Adrenal gland (tissue), 5 donors: ENCODE data around the gene RUVBL1.

Source experiments
- POLR2A ChIP-seq, 2 donors: fragments of 450-650 bp; IDR thresholded peaks; one replicate each; pipeline ENCODE4 v1.6.1; 2017; ENCODE audit warnings: antibody characterized with exemption in 2 of 2, mild to moderate bottlenecking in 2 of 2, moderate library complexity in 1 of 2
- TF ChIP-seq, protein P1 (sequence below), 6 experiments: fragments of 450-650 bp in 4 of 6; fragments of 200-600 bp in 2 of 6; sonication (generic) in 1 of 6; IDR thresholded peaks; 1 replicate in 5 of 6; 2 replicates in 1 of 6; pipeline versions ENCODE4 v1.5.1 to v1.8.0; 2016 to 2021; ENCODE audit warnings: antibody characterized with exemption in 6 of 6, mild to moderate bottlenecking in 2 of 6, moderate library complexity in 1 of 6
- donor health status: DM: no; HTN: no; CAD: no.

GRCh38 chr3:128072454-128073184, 51.0 kb downstream of the RUVBL1 start:
- TF ChIP-seq POLR2A (IDR thresholded peaks at IDR 0.05): no peak
- TF ChIP-seq, protein P1, sequence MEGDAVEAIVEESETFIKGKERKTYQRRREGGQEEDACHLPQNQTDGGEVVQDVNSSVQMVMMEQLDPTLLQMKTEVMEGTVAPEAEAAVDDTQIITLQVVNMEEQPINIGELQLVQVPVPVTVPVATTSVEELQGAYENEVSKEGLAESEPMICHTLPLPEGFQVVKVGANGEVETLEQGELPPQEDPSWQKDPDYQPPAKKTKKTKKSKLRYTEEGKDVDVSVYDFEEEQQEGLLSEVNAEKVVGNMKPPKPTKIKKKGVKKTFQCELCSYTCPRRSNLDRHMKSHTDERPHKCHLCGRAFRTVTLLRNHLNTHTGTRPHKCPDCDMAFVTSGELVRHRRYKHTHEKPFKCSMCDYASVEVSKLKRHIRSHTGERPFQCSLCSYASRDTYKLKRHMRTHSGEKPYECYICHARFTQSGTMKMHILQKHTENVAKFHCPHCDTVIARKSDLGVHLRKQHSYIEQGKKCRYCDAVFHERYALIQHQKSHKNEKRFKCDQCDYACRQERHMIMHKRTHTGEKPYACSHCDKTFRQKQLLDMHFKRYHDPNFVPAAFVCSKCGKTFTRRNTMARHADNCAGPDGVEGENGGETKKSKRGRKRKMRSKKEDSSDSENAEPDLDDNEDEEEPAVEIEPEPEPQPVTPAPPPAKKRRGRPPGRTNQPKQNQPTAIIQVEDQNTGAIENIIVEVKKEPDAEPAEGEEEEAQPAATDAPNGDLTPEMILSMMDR (IDR thresholded peaks at IDR 0.05): no peak
